GM10248 (cell line): ENCODE data around the gene MIOX.

Experiments used
- CTCF ChIA-PET: fragments of 300-600 bp; sonication (Branson Sonifier 250); formaldehyde crosslinking; extraction: SDS; loops from one replicate; lab custom pipeline; 2021; ENCODE audit warnings: antibody characterized with exemption; lab: Yijun Ruan, JAX
- POLR2A ChIA-PET: fragments of 350-650 bp; sonication (Branson Sonifier 250); formaldehyde crosslinking; extraction: SDS; loops from one replicate; lab custom pipeline; 2020; ENCODE audit warnings: antibody characterized with exemption; lab: Yijun Ruan, JAX
- DNase-seq: peaks from one replicate; pipeline ENCODE4 v3.0.0; 2012; ENCODE audit errors: extremely low spot score
- CTCF ChIP-seq: IDR thresholded peaks from 2 replicates; pipeline ENCODE4 v1.5.1; 2012; ENCODE audit warnings: mild to moderate bottlenecking, low read depth; ENCODE audit errors: extremely low read depth, missing control alignments, control extremely low read depth

Gene MIOX

GRCh38 chr22:50455201-50455600, 31.5 kb upstream of the MIOX start:
- no peak for DNase-seq
- TF ChIP-seq CTCF: no peak
- ChIA-PET CTCF (interaction anchor here (1.0 to 2.0 kb wide), 4 partner anchors 11 to 179 kb away, joined by 3 to 6 read pairs (median 3); partner anchors contain the start of gene SYCE3), POLR2A (no interaction called here)

GRCh38 chr22:50456026-50456425, 30.6 kb upstream of the MIOX start:
- ChIA-PET POLR2A (no interaction called here), CTCF (interaction anchor here (0.9 to 1.3 kb wide), 3 partner anchors 10 to 180 kb away, joined by 3 read pairs; no protein-coding TSS in a partner anchor)
- TF ChIP-seq CTCF: no peak
- no peak for DNase-seq

DNA sequence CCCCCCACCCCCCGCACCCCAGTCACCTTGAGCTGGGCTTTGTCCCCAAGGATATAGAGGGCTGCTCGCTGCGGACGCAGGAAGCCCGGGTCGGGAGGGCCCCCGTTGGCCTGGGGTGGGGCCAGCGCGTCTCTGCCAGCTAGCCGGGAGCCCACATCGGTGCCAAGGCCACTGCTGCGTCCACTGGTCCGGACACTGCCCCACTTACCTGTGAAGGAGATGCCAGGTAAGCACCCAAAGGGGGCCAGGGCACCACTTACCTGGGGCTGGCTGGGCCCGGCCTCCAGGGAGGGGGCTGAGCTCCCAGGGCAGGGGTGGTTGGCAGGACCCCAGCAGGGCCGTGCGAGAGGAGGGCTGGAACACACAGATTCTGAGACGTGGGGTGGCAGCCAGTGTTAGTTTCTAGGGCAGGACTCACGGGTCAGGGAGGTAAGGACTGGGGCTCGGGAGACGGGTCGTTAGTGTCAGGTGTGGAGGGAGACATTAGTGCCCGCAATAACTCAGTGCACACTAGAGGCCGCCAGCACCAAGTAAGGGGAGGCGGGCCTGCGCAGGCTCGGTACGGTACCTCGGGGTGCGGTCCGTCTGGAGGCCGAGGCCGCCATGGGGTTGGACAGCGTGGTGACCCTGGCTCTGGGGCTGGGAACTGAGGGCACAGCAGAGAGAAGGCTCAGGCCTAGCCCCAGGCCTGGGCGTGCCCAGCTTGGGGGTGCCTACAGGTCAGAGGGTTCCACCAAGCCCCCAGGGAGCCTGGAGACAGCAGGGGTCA, 30.0 kb upstream of the MIOX start:
- CTCF ChIA-PET: interaction anchor here (0.9 to 1.3 kb wide), 2 partner anchors 9 to 17 kb away, joined by 3 read pairs; no protein-coding TSS in a partner anchor
- peak; percentile 25 for TF ChIP-seq CTCF
- POLR2A ChIA-PET: no interaction called here
- DNase-seq: no peak

DNA sequence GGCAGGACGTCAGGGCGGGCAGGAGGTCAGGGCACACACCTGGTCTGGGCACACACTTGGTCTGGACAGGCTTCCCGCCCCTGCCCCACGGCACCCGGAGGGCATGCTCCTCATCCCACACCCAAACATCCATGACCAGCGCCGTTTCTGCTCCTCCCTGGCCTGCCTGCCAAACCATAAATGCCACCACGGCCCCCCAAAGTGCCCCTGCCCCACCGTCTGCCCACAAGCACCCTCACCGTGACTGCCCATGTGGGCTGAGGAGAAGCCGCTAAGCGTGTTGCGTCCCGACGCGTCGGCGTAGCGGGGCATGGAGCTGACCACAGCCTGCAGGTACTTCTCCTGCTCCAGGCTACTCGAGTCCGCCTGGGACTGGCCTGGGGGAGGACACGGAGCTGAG, 27.6 kb upstream of the MIOX start:
- TF ChIP-seq CTCF: no peak
- DNase-seq: no peak
- ChIA-PET CTCF (interaction anchor here (1.3 to 2.0 kb wide), 2 partner anchors 14 to 40 kb away, joined by 3 to 5 read pairs; no protein-coding TSS in a partner anchor), POLR2A (no interaction called here)

GRCh38 chr22:50459496-50460140, 27.0 kb upstream of the MIOX start:
- ChIA-PET POLR2A (no interaction called here), CTCF (interaction anchor here (1.3 to 2.0 kb wide), 2 partner anchors 14 to 39 kb away, joined by 3 to 5 read pairs; no protein-coding TSS in a partner anchor)
- TF ChIP-seq CTCF: peak; percentile 5
- DNase-seq: no peak

- POLR2A ChIA-PET: no interaction called here
- CTCF ChIA-PET: interaction anchor here (2.0 kb wide), 1 partner anchor 12 kb away, joined by 5 read pairs; no protein-coding TSS in a partner anchor
- DNase-seq: no peak
- TF ChIP-seq CTCF: no peak
These were observed 25.7 kb upstream of the MIOX start for GRCh38 chr22:50460938-50461337.
